ENCODE data around the gene NECTIN3.

NECTIN3 gene

DNA sequence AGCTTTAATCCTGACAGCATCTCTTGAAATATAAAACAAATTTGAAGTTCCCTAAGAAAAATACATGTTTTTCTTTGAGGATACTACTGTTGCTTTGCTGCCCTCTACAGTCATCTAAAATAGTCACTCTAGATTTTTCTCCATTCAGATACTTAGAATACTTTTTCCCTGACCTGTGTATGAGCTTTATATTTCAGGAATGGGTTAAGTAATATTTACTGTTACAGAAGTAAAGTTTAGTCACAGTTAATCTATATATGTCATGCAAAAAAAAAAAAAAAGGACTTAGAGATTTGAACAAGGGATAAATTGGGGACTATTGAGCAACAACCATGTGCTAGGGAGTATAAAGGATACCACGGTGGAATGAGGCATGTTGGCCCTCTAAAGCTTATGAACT lies 8.8 kb downstream of the NECTIN3 start:
- peak; percentile 18 for DNase-seq (ENCODE audit: low spot score)
- FAIRE-seq: no peak

GRCh38 chr3:111081008-111081545 lies 9.5 kb downstream of the NECTIN3 start:
- DNase-seq (ENCODE audit: low spot score) (no peak), FAIRE-seq (peak; percentile 13)

DNA sequence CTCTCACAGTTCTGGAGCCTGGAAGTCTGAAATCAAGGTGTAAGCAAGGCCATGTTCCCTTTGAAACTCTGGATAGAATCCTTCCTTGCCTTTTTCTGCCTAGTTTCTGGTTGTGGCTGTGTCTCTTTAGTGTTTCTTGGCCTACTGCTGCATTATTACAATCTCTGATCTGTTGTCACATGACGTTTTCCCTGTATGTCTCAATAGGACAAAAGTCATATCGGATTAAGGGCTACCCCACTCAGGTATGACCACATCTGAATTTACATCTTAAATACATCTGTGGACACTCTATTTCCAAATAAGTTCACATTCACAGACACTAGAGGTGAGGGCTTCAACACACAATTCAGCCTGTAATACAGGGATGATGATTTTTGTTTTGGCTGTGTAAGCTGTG lies 13.3 kb downstream of the NECTIN3 start:
- no peak for DNase-seq (ENCODE audit: low spot score)
- FAIRE-seq: no peak

DNA sequence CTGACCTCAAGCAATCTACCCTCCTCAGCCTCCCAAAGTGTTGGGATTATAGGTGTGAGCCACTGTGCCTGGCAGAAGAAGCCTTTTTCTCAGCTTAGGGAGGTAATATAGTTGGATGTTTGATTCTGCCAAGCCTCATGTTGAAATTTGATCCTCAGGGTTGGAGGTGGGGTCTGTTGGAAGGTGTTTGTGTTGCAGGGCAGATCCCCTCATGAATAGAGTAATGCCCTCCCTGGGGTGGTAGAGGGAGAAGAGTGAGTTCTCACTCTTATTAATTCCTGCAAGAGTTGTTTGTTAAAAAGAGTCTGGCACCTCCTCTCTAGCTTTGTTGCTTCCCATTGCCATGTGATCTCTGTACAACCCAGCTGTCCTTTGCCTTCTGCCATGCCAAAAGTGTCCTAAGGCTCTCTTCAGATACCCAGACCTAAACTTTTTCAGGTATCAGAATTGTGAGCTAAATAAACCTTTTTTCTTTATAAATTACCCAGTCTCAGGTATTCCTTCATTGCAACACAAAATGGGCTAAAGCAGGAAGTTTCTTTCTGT lies 16.4 kb downstream of the NECTIN3 start:
- FAIRE-seq: no peak
- no peak for DNase-seq (ENCODE audit: low spot score)

DNA sequence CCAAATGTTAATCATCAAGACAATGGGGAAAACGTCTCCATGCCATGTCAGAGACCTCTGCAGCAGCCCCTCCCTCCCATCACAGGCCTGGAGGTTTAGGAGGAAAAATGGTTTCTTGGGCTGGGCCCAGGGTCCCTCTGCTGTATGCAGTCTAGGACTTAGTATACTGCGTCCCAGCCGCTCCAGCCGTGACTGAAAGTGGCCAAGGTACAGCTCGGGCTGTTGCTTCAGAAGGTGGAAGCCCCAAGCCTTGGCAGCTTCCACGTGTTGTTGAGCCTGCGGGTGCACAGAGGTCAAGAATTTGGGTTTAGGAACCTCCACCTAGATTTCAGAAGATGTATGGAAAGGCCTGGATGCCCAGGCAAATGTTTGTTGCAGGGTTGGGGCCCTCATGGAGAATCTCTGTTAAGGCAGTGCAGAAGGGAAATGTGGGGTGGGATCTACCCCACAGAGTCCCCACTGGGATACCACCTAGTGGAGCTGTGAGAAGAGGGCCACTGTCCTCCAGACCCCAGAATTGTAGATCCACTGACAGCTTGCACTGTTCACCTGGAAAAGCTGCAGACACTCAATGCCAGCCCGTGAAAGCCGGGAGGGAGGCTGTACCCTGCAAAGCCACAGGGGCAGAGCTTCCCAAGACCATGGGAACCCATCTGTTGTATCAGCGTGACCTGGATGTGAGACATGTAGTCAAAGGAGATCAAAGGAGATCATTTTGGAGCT lies 25.0 kb downstream of the NECTIN3 start:
- no peak for FAIRE-seq
- no peak for DNase-seq (ENCODE audit: low spot score)

DNA sequence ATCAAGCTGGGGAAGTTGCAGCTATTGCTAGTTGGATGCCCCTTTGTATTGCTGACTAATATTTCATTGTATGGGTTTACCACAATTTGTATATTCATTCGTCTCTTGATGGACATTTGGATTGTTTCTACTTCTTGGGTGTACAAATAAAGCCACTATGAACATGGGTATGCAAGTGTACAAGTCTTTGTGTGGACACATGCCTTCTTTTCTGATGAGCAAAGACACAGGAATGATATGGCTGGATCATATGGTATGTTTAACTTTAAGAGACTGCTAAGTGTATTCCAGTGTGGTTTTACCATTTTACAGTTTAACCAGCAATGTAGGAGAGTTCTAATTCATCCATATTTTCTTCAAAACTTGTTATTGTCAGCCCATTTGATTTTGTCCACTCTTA lies 32.2 kb downstream of the NECTIN3 start:
- DNase-seq (ENCODE audit: low spot score) (no peak), FAIRE-seq (no peak)

GRCh38 chr3:111106993-111107661 lies 35.5 kb downstream of the NECTIN3 start:
- FAIRE-seq (no peak), DNase-seq (ENCODE audit: low spot score) (no peak)

- FAIRE-seq (no peak), DNase-seq (ENCODE audit: low spot score) (no peak)
Measured at GRCh38 chr3:111107662-111108035, 36.0 kb downstream of the NECTIN3 start.

DNA sequence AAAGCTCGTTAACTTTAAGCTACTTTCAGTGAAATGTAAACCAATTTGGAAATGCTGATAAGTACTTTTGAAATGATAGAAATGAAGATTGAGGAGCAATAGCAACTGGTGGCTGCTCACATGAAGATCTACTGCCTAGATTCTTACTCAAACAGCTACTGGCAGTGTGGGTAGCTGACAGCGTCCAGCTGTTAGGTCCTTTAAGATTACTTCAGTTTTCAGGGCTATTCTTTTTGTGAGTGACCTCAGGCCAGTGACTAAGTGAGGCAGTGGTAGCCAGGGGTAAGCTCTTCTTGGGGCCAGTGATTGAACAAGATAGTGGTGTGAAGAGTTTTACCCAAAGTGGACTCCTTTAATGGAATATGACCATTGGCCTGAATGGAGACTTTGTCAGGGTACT lies 41.3 kb downstream of the NECTIN3 start:
- DNase-seq (ENCODE audit: low spot score) (no peak), FAIRE-seq (no peak)

DNA sequence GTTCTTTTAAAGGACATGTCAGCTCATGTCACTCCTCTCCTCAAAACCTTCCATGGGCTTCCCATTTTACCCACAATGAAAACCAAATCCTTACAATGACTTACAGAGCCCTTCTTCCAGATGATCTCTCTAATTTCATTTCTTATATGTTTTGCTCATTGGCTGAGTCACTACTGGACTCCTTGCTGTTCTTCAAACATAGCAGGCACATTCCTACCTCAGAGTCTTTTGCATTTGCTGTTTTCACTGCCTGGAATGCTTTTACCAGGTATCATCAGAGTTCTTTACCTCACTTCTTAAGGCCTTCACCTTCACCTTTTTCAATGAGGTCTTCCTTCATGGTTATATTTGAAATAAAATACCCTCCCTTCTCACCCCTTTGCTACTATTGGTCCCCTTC lies 57.3 kb downstream of the NECTIN3 start:
- no peak for FAIRE-seq
- no peak for DNase-seq (ENCODE audit: low spot score)

DNA sequence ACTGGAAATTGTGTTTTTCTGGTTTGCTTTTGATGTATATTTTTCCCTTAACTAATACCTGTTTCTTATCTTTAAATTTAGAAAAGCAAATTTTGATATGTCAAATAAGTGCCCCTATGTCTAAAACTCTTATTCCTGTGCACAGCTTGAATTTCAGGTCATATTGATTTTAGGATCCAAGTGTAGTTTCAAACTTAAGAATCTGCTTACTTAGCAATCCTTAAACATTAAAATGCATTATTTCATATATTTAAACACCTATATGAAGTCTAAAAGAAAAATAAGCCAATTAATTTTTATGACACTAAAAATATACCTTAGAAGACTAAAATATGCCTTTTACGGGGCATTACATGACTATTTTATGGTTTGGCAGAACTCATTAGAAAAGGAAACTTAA lies 59.2 kb downstream of the NECTIN3 start:
- no peak for DNase-seq (ENCODE audit: low spot score)
- FAIRE-seq: no peak

DNA sequence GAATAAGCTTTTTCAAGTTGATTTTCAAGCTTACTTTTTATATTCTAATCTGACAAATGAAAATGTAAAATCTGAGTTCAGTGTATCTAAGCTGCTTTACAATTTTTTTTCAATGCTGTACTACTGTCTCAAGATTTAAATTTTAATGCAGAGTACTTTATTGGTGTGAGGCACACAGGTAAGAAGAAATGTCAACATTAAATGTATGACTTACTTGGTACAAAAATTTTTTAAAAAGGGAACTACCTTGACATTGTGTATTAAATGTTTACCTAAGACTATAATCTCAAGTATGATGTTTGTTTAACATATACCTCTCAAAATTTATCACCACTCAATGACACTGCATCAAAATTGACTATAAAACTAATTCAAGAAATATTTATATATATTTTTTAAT lies 62.7 kb downstream of the NECTIN3 start:
- FAIRE-seq: no peak
- no peak for DNase-seq (ENCODE audit: low spot score)

- FAIRE-seq: no peak
- DNase-seq (ENCODE audit: low spot score): no peak
Measured at GRCh38 chr3:111151438-111151837, 79.8 kb downstream of the NECTIN3 start.

GRCh38 chr3:111152496-111152895 lies 80.9 kb downstream of the NECTIN3 start:
- no peak for DNase-seq (ENCODE audit: low spot score)

DNA sequence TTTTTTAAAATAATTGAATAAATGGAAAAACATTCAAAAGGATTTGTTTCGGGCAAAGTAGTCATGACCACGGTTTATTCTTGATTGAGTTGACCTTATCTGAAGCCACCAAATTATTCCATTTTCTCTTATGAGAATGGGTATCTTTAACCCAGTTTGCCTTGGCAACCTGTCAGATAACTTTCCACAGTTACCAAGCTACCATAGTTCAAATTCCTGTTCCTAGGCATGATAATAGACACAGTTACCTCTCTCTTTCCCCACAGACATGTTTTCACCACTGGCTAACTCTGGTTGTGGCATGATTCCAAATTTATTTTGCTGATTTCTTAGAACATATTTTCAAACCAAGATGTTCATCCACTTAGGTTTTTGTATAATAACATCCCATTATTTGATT lies 84.9 kb downstream of the NECTIN3 start:
- no peak for FAIRE-seq
- no peak for DNase-seq (ENCODE audit: low spot score)

More at GRCh38 chr3:111152496-111152895, 80.9 kb downstream of the NECTIN3 start:
- no peak for FAIRE-seq

- DNase-seq (ENCODE audit: low spot score) (no peak), FAIRE-seq (no peak)
Measured at GRCh38 chr3:111159391-111159790, 87.8 kb downstream of the NECTIN3 start.

- DNase-seq (ENCODE audit: low spot score) (no peak), FAIRE-seq (no peak)
Measured at GRCh38 chr3:111164621-111165020, 93.0 kb downstream of the NECTIN3 start.

GRCh38 chr3:111165411-111165810 lies 93.8 kb downstream of the NECTIN3 start:
- DNase-seq (ENCODE audit: low spot score) (no peak), FAIRE-seq (no peak)

- FAIRE-seq (no peak), DNase-seq (ENCODE audit: low spot score) (no peak)
Measured at GRCh38 chr3:111173328-111173900, 101.8 kb downstream of the NECTIN3 start.

GRCh38 chr3:111173906-111174305 lies 102.3 kb downstream of the NECTIN3 start:
- no peak for FAIRE-seq
- DNase-seq (ENCODE audit: low spot score): no peak

- FAIRE-seq: no peak
- DNase-seq (ENCODE audit: low spot score): no peak
Measured at GRCh38 chr3:111190518-111190917, 118.9 kb downstream of the NECTIN3 start.

DNA sequence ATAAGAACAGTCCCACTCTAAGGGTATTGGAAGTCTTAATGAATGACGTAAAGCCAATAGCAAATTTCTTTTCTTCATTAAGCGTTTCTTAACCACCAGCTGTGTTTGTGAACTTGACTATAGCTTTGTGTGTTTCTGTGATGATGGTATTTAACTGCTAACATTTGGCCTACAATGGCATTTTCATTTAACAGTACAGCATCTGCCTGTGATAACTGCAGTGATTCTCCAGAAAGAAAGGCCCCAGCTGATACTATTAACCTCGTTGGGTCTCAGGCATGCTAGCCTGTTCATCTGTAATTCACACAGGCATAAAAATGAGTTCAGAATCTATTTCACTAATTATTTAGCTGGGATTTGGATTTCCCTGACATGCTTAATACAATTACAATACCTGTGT lies 121.9 kb downstream of the NECTIN3 start:
- no peak for DNase-seq (ENCODE audit: low spot score)
- FAIRE-seq: no peak

Data from urothelium cell line (cell line).